Activated CD4-positive, alpha-beta T cell treated with anti-CD3 and anti-CD28 coated beads, Interleukin-2, amount 10 ng/mL, durations not matched to agents 24 days and 14 days (primary cell): ENCODE results near the gene KIF21B. TPM values are rescaled to one million over a fixed set of nuclear protein-coding genes. Genes with fewer than 3 reads are reported as not detected.

Experiments used
- DNase-seq: peaks from one replicate; pipeline ENCODE4 v3.0.0; 2022
- H3K27ac Mint-ChIP-seq: one replicate; pipeline ENCODE4 v1.8.0; 2022; ENCODE audit warnings: mild to moderate bottlenecking, mixed read lengths
- H3K27me3 Mint-ChIP-seq: one replicate; pipeline ENCODE4 v1.8.0; 2022; ENCODE audit warnings: mixed read lengths
- H3K36me3 Mint-ChIP-seq: one replicate; pipeline ENCODE4 v1.8.0; 2022; ENCODE audit warnings: low read depth, mild to moderate bottlenecking, mixed read lengths
- H3K4me1 Mint-ChIP-seq: one replicate; pipeline ENCODE4 v1.8.0; 2021; ENCODE audit warnings: mixed read lengths
- H3K4me3 Mint-ChIP-seq: one replicate; pipeline ENCODE4 v1.8.0; 2022; ENCODE audit warnings: mild to moderate bottlenecking, moderate library complexity, mixed read lengths
- H3K9me3 Mint-ChIP-seq: one replicate; pipeline ENCODE4 v1.8.0; 2021; ENCODE audit warnings: mixed read lengths
- intact Hi-C: fragments of 100-400 bp; cut with micrococcal nuclease; formaldehyde crosslinking; loops from one replicate; pipeline ENCODE4 v1.15.1; 2023
- total RNA-seq: library from RNA; stranded (reverse); gene quantifications from 2 replicates; pipeline ENCODE4 v1.2.3, GENCODE V29; 2022

The KIF21B gene
- total RNA-seq, 1 donor from 2014 or later, result 49.3 TPM

DNA sequence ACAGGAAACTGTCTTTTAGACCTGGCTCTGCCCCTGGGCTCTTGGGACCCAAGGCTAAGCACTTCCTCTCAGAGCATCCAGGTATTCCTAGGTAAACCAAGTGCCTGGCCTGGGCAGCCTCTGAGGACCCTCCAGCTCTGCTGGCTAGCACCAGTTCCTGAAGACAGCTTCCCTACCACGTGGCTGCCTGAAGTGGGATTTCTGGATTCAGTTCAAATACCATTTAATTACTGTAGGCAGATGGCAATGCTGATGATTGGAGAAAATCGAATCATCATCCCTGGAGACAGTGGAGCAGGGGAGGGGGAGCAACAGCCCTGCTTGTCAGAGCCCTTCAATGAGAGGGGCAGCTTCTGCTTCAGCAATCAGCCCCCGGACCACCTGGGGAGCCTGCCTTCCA, 11.9 kb downstream of the KIF21B start:
- Mint-ChIP-seq H3K27ac (peak overlapping the region; percentile 42), H3K4me3 (no peak overlapping the region), H3K9me3 (no peaks in the 10 kb centered on the region), H3K27me3 (no peaks in the 10 kb centered on the region), H3K36me3 (peaks cover 7% of the 10 kb centered on the region), H3K4me1 (peaks cover 59% of the 10 kb centered on the region)
- DNase-seq, result no peak
- intact Hi-C loops, result no loop called here

DNA sequence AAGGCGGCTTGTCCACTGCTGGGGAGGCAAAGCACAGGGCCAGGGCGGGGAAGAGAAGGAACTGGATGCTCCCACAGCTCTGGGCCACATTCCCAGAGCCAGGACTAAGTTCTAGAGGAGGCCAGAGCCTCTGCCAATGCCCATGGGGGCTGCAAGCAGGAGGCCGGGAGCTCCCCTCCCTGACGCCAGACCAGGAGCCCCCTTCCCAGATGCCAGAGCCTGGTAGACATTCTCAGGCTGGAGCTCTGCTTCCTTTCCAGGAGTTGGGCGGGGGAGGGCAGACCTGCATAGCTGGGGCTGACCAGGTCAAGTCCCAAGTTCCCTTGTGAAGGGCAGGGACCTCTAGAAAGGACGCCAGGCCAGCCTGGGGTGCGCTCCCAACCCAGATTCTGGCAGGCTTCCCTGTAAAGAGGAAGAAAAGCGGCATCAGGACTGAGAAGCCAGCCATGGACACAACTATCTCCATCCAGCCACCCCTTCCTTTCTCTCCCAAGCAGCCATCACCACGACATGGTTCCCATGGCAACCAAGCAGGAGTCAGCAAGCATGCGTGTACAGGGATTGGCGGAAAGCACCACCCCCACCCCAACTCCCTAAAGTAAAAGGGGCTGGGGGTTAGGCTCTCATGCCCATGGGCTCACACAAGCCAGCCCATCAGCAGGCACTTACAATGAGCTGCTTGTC, 13.4 kb downstream of the KIF21B start:
- peaks cover 11% of the 10 kb centered on the region for H3K36me3 Mint-ChIP-seq
- no peak for DNase-seq
- H3K27ac Mint-ChIP-seq, result peak overlapping the region; percentile 17
- H3K4me1 Mint-ChIP-seq, result peaks cover 46% of the 10 kb centered on the region
- H3K4me3 Mint-ChIP-seq, result no peak overlapping the region
- no peaks in the 10 kb centered on the region for H3K9me3 Mint-ChIP-seq
- intact Hi-C loops, result no loop called here
- no peaks in the 10 kb centered on the region for H3K27me3 Mint-ChIP-seq

DNA sequence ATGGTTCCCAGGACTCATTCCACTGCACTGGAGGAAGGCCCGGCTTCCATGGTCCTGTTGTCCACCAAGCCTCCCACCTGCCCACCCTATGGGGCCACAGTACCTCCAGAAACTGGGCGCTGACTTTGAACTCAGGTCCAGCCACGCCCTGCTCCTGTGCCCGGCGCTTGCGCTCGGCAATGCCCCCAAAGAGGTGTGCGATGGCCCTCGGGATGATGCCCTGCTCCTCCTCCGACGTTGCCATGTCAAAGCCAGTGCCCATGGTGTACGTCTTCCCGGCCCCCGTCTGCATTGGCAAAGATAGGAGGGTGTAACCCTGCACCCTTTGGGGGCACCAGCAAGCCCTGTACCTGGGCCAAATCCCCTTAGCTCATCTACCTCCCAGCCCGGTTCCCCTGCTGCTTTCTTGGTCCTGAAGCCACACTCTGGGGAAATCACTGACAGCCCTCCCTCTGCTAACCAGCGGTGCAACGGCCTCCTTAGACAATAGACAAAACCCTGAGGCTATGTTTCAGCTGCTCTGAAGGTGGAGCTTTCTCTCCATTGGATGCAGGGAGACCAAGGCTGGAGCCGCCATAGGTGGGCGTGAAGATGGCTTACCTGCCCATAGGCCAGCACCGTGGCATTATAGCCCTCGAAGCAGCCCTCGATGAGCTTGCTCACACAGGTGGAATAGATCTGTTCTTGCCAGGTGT, 14.7 kb downstream of the KIF21B start:
- intact Hi-C loops, result no loop called here
- H3K9me3 Mint-ChIP-seq, result no peaks in the 10 kb centered on the region
- H3K36me3 Mint-ChIP-seq, result peaks cover 18% of the 10 kb centered on the region
- peaks cover 36% of the 10 kb centered on the region for H3K4me1 Mint-ChIP-seq
- H3K27ac Mint-ChIP-seq, result no peak overlapping the region
- no peaks in the 10 kb centered on the region for H3K27me3 Mint-ChIP-seq
- no peak overlapping the region for H3K4me3 Mint-ChIP-seq
- DNase-seq, result no peak

DNA sequence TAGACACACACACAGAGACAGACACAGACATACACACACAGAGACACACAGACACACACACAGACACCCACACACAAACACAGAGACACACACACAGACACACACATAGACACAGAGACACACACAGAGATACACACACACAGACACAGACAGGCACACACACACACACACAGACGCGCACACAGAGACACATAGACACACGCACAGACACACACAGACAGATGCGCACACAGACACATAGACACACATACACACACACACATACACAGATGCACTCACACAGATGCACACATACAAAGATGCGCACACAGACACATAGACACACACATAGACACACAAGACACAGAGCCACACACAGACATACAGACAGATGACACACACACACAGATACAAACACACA, 16.0 kb downstream of the KIF21B start:
- Mint-ChIP-seq H3K9me3 (no peaks in the 10 kb centered on the region), H3K4me1 (peaks cover 29% of the 10 kb centered on the region), H3K4me3 (no peak overlapping the region), H3K27ac (no peak overlapping the region), H3K36me3 (peaks cover 25% of the 10 kb centered on the region), H3K27me3 (no peaks in the 10 kb centered on the region)
- DNase-seq, result no peak
- intact Hi-C loops, result no loop called here

DNA sequence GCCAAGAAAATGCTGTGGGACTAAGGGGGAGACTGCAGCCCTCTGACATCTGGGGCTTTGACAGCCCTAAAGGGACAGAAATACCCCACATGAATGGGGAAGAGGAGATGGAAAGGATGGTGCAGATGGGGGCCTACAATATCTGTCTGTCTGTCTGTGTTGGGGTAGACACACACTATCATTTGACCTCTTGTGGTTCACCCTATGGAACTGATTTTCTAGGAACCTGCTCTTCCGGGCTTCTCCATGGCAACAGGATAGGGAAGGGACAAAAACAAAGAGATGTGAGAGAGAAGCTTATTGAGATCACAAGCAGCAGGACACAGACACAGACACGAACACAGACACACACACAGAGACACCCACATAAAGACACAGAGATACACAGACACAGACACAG, 17.1 kb downstream of the KIF21B start:
- intact Hi-C loops, result no loop called here
- no peak for DNase-seq
- no peaks in the 10 kb centered on the region for H3K9me3 Mint-ChIP-seq
- no peak overlapping the region for H3K27ac Mint-ChIP-seq
- no peak overlapping the region for H3K4me3 Mint-ChIP-seq
- peaks cover 35% of the 10 kb centered on the region for H3K36me3 Mint-ChIP-seq
- H3K27me3 Mint-ChIP-seq, result no peaks in the 10 kb centered on the region
- peaks cover 22% of the 10 kb centered on the region for H3K4me1 Mint-ChIP-seq

DNA sequence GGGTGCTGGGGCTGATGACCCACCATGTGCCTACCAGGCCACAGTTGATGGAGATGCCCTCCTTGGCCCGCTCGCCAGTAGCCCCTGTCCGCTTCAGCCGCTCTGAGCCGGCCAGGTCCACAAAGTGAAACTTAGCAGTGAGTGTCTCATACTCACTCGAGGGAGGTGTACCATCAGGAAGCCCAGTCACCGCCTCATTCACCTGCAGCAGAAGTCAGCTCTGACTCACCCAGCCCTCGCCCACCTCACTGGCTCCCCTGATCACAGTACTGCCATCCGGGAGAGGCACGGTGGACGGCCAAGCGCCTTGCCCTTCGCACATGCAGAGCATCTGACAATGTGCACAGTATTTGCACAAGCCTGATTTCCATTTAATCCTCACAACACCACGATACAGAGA, 18.8 kb downstream of the KIF21B start:
- intact Hi-C loops, result no loop called here
- H3K27ac Mint-ChIP-seq, result no peak overlapping the region
- no peaks in the 10 kb centered on the region for H3K9me3 Mint-ChIP-seq
- no peak overlapping the region for H3K4me3 Mint-ChIP-seq
- DNase-seq, result no peak
- H3K4me1 Mint-ChIP-seq, result peaks cover 15% of the 10 kb centered on the region
- H3K27me3 Mint-ChIP-seq, result no peaks in the 10 kb centered on the region
- peaks cover 46% of the 10 kb centered on the region for H3K36me3 Mint-ChIP-seq

DNA sequence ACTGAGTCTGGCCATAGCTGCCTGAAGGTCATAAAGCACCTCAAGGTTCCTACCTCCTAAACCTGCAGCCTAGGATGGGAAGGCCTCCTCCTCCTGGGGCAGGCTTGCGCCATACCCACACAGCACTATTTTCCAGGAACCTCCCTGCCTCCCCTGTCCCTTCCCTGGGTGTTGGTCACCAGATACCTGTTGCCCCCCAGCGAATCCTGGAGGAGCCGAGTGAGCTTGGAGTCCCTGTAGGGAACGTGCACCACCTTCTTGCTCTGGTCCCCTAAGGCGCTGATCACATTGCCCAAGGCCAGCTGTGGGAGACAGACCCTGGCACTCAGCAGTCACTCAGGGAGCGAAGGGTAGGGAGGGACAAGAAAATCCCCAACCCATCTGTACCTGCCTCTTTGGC, 19.4 kb downstream of the KIF21B start:
- Mint-ChIP-seq H3K36me3 (peaks cover 48% of the 10 kb centered on the region), H3K9me3 (no peaks in the 10 kb centered on the region), H3K27me3 (no peaks in the 10 kb centered on the region), H3K4me1 (peaks cover 10% of the 10 kb centered on the region), H3K27ac (no peak overlapping the region), H3K4me3 (no peak overlapping the region)
- intact Hi-C loops, result no loop called here
- DNase-seq, result no peak

DNA sequence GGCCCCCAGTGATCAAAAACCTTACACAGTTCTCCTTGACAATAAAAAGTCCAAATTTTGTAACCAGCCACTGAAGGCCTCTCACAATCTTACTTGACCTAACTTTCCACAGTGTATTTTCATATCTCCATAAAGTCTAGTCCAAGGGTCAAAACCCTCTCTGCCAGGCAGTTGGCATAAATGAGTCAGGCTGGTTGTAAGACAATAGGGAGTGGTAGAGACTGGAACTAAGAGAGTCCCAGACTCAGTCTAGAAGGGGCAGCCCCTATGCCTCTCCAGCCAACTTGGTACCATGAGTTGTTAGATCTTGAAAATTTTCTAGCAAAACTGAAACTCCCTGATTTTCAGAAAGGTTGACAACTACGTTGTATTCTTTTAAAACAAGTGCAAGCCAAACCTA, 21.0 kb downstream of the KIF21B start:
- intact Hi-C loops, result no loop called here
- Mint-ChIP-seq H3K27me3 (no peaks in the 10 kb centered on the region), H3K36me3 (peaks cover 57% of the 10 kb centered on the region), H3K9me3 (no peaks in the 10 kb centered on the region), H3K4me1 (peaks cover 10% of the 10 kb centered on the region), H3K4me3 (no peak overlapping the region), H3K27ac (no peak overlapping the region)
- no peak for DNase-seq

DNA sequence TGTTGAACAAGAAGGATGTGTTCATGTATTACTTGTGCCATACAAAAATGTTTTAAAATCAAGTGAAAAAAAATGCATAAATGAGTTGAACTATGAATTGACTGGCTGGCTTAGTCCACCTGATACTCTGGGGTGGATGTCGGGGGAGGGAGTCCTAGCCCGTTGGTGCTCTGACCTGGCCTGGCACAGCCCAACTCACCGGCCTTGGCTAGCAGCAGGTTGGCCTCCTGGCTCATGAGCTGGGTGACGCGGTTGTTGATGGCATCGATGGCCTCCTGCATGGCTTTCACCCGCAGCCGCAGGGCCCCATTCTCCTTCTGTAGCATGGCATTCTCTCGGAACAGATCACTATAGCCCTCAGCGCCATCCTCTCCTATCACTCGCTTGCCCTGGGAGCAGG, 21.6 kb downstream of the KIF21B start:
- H3K4me3 Mint-ChIP-seq, result no peak overlapping the region
- H3K27me3 Mint-ChIP-seq, result no peaks in the 10 kb centered on the region
- H3K27ac Mint-ChIP-seq, result peak overlapping the region; percentile 34
- intact Hi-C loops, result no loop called here
- H3K4me1 Mint-ChIP-seq, result peaks cover 10% of the 10 kb centered on the region
- no peak for DNase-seq
- no peaks in the 10 kb centered on the region for H3K9me3 Mint-ChIP-seq
- peaks cover 61% of the 10 kb centered on the region for H3K36me3 Mint-ChIP-seq

DNA sequence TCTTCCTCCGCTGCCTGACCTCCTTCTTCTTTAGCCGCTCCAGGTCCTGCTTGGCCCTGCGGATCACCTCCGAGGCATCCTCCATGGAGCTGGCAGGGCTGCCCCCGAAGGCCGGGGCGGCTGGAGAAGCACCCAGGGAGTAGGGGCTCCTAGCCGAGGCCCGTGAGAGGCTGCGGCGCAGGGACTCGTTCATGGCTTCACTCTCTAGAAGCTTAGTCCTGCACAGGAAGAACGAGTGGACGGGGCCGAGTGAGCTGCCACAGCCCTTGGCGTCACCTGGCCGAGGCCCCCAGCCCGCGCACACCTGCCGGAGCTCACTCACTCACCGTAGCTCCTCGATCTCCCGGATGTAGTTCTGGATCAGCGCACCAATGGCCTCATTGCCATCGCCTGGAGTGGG, 23.1 kb downstream of the KIF21B start:
- Mint-ChIP-seq H3K27ac (no peak overlapping the region), H3K27me3 (no peaks in the 10 kb centered on the region), H3K36me3 (peaks cover 67% of the 10 kb centered on the region), H3K9me3 (no peaks in the 10 kb centered on the region), H3K4me3 (no peak overlapping the region), H3K4me1 (peaks cover 10% of the 10 kb centered on the region)
- no peak for DNase-seq
- intact Hi-C loops, result no loop called here

DNA sequence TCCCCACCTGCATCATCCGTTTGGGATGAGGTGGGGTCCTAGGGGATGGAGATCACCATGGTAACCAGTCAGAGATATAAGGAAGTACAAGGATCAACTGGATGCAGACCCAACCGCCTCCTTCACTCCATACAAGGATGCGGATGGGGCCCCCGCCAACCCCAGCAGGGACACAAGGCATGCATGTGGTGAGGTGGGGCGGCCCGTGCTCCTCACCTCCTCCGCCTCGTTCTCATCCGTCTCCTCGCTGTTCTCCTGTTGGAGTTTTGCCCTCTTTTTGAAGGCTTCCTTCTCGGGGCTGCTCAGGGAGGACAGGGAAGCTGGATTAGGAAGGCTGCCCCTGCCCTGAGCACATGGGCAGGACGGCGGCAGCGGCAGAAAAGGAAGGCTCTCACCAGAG, 23.8 kb downstream of the KIF21B start:
- Mint-ChIP-seq H3K27me3 (no peaks in the 10 kb centered on the region), H3K9me3 (no peaks in the 10 kb centered on the region)

DNA sequence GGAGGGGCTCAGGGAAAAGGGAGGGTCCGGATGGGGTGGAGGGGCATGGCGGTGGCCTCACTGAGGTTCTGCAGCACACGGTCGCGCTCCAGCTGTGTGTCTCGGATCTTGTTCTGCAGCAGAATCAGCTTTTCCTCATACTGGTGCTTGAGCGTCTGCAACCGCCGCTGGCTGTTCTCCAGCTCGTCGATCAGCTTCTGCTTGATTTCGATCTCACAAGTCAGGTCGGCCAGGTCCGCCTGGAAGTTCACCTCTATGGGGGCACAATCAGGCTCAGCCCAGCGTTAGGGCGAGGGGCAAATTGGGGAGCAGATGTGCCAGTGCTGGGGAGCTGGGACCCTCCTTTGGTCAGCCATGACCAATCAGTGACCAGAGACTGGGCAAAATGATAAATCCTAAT, 25.2 kb downstream of the KIF21B start:
- Mint-ChIP-seq H3K4me3 (no peak overlapping the region), H3K27ac (no peak overlapping the region), H3K9me3 (no peaks in the 10 kb centered on the region), H3K36me3 (peaks cover 67% of the 10 kb centered on the region), H3K27me3 (no peaks in the 10 kb centered on the region), H3K4me1 (peaks cover 10% of the 10 kb centered on the region)
- no peak for DNase-seq
- intact Hi-C loops, result no loop called here

More for the DNA sequence above, 23.8 kb downstream of the KIF21B start:
- DNase-seq, result no peak
- no peak overlapping the region for H3K4me3 Mint-ChIP-seq
- peak overlapping the region; percentile 3 for H3K27ac Mint-ChIP-seq
- peaks cover 10% of the 10 kb centered on the region for H3K4me1 Mint-ChIP-seq
- H3K36me3 Mint-ChIP-seq, result peaks cover 66% of the 10 kb centered on the region
- intact Hi-C loops, result no loop called here

DNA sequence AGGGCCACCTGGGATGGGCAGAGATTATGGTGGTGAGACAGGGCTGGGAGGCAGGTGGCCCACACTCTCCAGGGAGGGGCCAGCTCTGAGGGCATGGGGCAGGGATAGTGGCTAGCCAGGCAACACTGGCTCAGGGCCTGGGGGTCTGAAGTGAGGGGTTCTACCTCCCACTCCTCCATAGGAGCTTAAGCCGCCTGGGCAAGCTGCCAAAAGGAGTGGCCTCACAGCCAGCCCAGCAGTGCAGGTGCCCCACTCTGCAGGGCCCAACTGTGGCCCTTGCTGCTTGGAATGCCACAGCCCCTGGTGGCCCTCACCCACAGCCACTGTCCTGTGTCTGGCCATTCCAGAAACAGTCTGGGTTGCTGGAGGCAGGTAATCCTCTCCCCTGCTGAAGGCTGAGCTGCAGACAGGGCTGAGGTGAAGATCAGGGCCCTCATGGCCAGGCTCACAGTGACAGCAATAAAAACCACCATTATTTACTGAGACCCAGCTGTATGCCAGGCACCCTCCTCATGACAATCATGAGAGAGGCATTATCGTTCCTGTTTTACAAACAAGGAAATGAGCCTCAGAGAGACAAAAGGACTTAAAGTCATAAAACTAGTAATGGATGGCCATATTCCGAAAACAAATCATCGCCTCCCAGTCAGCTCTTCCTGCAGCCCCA, 31.0 kb downstream of the KIF21B start:
- Mint-ChIP-seq H3K27me3 (no peaks in the 10 kb centered on the region), H3K36me3 (peaks cover 46% of the 10 kb centered on the region), H3K4me3 (no peak overlapping the region), H3K27ac (no peak overlapping the region), H3K9me3 (no peaks in the 10 kb centered on the region), H3K4me1 (no peaks in the 10 kb centered on the region)
- no peak for DNase-seq
- intact Hi-C loops, result no loop called here

DNA sequence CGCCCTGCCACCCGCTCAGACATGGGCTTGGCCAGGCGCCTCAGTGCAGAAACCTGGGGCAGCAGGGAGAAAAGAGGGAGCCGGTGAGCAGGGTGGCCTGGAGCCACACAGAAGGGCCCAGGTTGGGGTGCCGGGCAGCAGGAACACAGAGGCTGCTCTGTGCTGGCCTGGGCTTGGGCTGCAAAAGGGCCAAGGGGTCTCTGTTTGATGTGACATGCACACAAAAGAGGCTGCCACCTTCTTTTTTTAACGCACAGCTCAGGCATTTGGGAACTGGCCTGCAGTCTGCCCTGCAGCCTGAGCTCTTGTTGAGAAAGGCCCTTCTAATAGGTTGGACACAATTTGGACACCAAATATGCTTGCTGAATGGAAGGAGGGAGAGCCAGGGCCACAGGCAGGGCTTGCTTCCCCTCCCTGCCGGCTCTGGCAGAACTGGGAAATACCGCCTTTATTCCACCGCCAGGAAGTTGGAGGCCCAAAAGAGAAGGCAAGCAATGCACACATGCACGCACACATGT, 32.4 kb downstream of the KIF21B start:
- H3K36me3 Mint-ChIP-seq, result peaks cover 48% of the 10 kb centered on the region
- no peak overlapping the region for H3K27ac Mint-ChIP-seq
- H3K4me1 Mint-ChIP-seq, result no peaks in the 10 kb centered on the region
- H3K27me3 Mint-ChIP-seq, result no peaks in the 10 kb centered on the region
- DNase-seq, result no peak
- H3K4me3 Mint-ChIP-seq, result no peak overlapping the region
- intact Hi-C loops, result no loop called here
- no peaks in the 10 kb centered on the region for H3K9me3 Mint-ChIP-seq
